Esophagus mucosa (tissue), 1 donor: ENCODE measurements around the gene PTPRG. TPM values are rescaled to one million over a fixed set of nuclear protein-coding genes. Genes with fewer than 3 reads are reported as not detected.

Source experiments
- ATAC-seq: fragments of 200-7000 bp; cut with Tn5 transposase; one replicate; pipeline ENCODE4 v1.9.1; 2020
- total RNA-seq: library from RNA; stranded (reverse); gene quantifications from one replicate; pipeline ENCODE4 v1.2.4, GENCODE V29; 2023
- donor health status: DM: yes; HTN: yes; CAD: no.

PTPRG gene
- total RNA-seq, 1 donor from 2014 or later = 9.2 TPM

DNA sequence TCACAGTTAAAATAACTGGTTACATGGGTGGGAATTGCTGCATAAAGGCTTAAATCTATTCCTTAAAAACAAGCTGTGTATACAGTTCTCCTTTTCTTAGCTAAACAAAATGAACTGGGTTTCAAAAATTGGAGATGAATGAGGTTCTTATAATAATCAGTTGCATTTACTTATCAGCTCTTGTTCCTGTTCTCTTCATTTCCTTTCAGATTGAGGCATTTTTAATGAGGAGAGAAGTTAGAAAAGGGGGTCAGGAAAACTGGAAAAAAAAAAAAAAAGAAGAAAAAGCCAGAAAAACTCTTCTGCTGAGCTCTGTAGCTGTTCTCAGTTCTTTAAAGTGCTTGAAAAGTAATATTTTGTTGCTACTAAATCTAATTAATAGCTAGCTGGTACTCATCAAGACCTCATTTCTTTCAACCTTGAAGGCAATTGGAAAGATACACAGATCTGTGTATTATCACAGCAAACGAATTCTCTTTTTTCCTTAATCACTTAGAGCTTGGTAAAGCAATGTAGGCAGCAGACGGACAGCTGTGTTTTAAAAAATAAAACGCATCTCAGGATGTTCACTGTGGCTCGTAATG is 32.2 kb downstream of the PTPRG start:
- no peak for ATAC-seq

DNA sequence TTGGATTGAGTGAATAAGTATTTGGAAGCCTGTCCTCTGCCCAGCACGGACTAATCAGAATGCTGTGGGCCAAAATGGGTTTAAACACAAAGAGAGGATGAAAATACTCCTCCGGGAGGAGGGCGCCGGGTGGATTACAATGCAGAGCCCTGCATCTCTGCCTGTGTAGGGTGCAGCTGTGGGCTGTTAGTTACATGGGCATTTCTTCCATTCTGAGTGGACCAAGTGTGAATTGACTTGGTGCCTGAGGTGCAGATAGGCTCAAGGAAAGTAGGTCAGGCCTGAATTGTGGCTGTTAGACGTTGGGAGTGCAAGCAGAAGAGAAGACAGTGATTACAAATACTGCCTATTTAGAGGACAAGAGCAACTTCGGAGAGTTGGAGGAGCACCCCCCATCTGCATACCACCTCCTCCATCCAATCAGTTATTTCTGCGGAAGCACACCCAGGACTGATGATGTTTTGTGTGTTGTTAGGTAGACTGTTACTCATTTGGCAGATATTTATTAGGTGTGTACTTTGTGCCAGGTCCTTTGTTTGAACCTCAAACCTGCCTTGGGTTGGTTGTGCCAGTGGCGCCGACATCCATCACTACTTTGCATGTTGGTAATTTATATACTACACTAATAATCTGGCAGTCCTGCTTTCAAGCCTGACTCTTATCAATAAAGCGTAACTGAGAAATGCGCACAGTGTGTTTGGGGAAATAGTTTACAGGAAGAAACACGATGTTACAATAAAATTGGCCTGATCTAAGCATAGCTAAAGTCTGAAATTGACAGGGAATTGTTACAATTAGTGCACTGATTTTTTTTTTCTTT is 33.0 kb downstream of the PTPRG start:
- ATAC-seq = no peak

DNA sequence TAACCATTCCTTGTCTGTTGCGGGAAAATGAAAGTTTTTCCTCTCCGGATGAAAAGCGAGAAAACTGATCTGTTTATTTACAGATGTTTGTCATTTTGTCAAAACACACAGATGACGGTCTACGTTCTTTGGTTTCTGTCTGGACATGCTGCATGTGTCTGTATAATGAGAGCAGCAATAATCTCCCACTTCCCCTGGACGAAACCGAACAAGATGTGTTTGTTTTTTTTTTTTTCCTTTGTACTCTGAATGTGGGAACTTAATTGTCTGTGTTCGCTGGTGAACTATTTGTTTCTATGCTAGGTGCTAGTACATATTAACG is 33.6 kb downstream of the PTPRG start:
- ATAC-seq = no peak

DNA sequence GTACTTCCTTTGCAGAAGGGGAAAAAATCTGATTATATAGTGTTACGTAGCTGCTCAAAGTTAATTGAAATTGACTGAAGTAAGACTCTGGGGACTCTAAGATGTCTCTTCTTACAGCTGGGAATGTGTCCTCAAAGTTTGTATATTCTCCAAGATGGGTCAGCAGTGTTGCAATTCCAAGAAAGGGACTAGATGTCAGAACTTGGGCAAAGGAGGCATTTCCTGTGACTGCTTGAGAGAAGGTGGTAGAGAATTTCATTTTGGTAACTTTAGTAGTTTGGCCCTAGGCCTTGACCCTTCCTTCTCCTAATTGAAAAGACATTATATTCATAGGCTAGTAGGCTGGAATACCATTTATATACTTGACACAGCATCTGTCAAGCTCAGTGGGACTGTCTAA is 33.9 kb downstream of the PTPRG start:
- no peak for ATAC-seq

DNA sequence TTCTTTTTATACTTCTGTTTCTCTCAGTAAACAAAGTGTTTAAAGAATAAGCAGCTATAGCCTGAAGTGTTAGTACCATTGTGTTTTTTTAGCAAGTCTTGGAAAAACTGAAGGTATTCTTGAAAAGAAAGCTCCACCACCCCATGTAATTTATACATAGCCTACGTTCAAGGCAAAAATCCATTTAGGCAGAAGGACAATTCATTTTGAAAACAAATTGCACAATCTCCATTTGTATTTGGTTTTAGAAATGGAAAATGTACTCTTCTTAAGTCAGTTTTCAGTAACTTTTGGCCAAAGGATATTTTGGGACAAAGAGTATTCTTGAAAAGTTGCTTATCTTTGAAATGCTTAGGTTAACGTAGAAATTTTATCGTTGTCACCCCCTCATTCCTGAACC is 34.5 kb downstream of the PTPRG start:
- no peak for ATAC-seq

DNA sequence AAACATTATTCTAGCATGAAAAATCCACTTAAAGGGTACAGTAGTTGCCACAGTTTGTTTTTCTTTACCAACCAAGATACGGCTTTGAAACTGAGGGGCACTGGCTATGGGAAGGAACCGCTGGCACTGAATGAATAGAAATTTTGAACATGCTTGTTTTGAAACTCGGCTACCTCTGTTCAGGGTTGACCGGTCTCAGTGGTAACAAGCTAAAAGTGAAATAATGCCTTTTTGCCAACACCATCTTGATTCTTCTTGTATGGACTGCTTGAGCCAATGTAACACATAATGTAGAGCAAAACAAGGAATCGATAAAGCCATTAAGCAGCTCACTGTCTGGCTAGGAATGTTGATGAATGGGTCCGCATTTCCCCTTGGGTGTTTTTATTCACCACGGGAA is 36.5 kb downstream of the PTPRG start:
- no peak for ATAC-seq

DNA sequence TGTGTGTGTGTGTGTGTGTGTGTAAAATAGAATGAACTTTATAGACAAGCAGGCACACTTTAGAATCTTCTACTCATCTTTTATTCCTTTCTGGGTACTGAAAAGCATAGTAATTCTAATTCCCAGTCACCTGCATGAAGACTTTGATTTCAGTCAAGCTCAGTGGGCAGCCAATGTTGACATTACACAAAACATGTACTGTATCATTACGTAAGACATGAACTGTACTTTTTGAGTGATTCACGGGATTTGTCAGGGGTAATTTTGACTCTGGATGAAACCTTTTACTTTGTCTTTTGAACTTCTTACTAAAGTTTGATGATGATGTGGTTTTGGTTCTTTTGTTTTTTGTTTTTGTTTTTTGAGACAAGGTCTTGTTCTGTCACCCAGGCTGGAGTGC is 38.8 kb downstream of the PTPRG start:
- ATAC-seq = no peak

DNA sequence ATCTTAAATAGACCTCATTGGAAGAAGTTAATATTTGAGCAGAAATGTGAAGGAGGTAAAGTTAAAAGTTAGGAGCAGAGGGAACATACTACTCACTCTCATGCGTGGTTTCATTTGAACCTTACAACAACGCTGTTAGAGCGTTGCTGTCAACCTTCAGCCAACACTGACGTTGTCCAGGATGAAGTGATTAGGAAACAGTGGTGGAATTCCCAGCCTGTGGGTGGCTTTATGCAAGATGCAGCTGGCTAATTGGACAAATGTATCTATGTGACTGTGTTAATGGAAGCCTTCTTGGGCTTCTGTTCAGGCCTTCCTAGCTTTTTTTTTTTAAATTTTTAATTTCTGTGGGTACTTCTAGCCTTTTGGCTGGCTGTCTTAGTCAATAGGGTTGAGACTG is 40.5 kb downstream of the PTPRG start:
- ATAC-seq = no peak

DNA sequence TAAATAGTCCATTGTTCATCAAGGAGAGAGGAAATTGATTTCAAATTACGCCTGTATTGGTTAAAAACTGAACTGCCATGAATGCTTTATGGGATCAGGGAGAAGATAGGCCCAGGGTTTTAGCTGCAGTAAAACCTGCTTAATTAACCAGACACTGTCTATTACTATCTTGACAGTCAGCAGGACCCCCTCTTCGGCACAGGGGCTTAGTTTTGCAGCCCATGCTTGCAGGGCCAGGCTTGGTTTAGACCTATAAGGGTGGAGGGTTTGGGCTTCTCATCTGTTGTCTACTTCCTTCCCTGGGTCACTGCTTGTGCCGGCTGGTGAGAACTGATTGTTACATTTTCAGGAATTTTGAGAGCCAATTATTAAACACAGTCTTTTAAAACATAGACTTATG is 41.1 kb downstream of the PTPRG start:
- ATAC-seq = no peak

DNA sequence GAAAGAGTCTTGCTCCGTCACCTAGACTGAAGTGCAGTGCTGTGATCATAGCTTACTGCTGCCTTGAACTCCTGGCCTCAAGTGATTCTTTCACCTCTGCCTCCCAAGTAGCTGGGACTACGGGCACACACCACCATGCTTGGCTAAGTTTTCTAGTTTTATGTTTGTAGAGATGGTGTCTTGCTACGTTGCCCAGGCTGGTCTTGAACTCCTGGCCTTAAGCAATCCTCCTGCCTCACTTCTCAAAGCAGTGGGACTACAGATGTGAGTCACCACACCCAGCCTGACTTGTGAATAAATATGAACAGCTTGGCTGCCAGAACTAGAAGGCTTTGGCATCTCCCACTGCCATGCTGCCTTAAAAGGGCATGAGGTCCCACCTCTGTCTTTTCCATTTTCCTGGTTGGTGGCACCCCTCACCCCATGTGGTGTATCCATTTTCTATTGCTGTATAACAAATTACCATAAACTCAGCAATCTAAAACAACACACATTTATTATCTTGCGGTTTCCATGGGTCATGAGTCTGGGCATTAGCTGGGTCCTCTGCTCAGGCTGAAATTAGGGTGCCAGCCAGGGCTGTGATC is 44.3 kb downstream of the PTPRG start:
- no peak for ATAC-seq

DNA sequence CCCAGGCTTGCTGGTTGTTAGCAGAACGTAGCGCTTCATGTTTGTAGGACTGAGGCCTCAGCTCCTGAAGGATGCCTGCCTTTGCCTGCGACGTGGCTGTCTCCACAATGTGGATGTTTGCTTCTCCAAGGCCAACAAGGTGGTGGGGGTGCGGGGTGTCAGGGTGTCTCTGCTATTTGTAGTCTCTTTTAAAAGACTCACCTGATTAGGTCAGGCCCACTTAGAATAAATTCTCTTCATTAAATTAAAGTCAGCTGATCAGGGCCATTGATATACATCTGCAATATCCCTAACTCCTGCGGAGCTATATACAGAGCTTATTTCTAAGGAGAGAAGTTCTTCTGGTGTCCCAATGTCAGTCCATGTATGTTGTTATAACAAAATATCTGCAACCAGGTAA is 44.8 kb downstream of the PTPRG start:
- no peak for ATAC-seq

DNA sequence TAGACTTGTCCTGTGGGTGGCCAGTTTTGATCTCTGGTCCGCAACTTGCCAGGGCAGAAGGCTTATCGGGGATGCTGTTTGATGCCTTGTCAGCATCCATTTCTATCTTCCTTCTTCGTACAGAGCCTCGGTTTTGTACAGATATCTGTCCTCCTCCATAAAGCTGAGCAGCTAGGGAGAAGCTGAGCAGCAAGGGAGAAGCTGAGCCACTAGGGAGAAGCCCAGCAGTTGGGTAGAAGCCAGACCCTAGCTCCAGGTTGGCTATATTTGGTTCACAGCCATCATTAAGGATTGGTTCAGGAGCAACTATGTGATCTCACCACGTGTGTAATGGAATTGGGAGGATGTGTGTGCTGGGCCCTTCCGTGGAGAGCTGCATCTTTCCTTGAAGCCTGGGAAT is 46.7 kb downstream of the PTPRG start:
- ATAC-seq = no peak

DNA sequence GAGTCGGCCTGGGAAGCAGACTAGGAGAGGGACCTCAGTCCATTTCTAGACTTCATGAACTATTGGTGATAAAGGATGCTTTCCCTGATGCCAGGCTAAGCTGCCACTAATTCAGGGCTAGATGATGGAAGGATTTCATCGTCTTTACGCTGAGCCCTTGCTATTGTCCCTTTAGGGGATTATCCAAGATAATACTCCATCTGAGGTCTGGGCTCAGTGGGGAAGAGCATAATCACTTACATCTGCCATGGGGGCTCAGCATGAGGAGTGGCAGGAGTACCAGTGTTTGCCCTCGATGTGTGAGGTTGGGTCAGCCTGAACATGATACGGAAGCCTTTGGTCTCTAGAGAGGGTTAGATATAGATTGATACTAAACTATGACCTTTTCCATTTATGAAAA is 47.3 kb downstream of the PTPRG start:
- no peak for ATAC-seq

DNA sequence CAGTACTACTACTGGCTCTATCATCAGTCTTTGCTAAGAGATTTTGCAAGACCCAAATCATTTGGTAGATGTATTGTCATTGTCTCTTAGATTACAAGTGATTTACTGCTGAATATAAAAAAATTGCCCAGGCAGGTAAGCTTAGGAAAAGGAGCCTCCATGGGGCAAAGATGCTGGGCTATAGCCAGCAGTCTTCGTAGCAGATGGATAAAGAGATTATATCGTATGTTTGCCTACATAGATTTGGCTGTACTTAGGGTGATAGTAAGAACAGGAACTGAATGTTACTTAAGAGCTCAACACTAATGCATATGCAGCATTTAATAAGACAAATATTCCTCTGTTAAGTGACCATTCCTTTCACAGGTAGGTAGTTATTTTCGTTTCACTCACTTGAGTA is 48.9 kb downstream of the PTPRG start:
- no peak for ATAC-seq

DNA sequence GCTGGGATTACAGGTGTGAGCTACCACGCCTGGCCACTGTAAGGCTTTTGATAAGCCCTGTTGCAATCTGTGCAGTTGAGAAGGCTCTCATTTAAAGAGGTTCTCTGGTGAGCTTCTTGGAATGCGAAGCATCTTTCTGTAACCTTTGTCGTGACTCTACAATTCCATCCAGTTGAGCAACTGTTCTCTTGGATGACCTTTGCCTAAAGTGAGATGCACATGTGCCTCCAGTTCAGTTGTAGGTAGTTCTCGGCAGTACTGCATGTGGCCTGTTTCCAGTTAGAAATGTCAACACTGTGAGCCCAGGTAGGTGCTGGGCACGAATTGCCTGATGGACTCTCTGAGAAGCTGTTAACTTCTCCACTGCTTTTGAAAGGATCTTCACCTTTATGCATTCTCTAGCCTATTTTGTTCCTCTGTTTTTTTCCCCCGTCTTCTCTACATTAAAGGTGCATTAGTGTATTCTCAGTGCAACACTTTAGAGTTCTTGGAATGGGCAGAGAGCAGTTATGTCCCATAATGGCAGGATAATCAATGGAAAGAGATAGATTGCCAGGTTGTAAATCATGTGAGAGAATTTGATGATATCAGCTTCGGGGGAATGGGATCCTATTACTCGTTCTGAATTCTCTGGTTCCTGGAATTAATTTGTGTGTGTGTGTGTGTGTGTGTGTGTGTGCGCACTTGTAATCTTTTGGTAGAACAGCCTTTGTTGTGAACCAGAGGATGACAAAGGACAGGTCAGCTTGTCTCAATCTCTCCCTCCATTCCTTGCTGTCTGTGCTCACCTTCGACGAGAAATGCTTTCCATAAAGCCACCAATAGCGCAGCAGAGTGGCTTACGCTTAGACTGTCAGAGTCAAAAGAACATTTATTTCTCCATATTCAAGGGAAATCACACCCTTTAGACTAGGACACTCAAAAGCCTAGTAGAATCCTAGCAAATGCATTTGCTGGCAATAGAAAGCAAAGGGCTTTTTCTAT is 51.1 kb downstream of the PTPRG start:
- ATAC-seq = no peak

DNA sequence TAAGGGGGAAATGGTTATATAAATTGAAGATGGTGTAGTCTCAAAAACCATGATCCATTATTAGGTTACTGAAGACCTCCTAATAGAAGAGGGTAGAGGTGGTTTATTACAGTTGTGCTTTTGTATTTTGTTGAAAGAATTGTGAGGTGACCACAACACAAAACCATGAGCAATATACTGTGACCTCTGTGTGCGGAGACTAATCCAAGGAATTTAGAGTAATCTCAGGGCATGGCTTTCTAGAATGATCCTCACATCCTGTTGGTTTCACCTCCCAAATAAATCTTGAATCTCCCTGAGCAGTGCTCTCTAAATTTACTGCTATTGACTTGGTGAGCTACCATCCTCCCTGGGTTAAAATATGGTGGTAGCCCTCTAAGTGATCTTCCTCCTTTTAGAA is 52.3 kb downstream of the PTPRG start:
- ATAC-seq = no peak

DNA sequence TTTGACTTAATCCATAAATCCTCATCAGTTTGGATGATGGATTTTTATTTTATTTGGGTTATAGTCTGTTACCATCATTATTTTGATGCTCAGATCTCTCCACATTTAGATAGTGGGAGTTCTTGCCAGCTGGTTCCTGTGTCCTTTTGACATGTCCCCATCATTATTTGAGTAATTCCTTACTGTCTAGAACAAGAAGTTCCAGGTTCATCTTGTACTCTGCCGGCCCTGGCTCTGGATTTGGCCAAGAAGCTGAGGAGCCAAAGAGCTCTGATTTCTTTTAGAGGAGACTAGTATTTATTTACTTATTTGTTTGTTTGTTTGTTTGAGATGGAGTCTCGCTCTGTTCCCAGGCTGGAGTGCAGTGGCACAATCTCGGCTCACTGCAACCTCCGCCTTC is 54.3 kb downstream of the PTPRG start:
- no peak for ATAC-seq

DNA sequence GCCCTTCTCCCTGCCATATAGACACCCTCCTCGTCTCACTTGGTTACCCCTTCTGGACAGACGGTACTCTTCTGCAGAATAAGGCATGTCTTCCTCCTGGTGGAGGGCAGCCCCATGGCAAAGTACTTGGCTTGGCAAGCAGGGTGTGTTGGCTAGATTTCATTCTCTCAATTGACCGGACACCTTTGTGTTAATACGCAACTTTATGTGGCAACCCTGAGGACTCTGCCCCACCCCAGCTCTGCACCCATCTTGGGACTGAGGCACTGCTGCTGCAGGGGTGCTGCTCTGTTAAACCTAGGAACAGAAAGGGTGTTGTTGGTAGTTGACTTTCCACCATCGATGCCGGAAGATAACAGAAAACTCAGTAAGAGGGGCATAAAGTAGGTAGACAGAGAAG is 55.2 kb downstream of the PTPRG start:
- ATAC-seq = no peak

DNA sequence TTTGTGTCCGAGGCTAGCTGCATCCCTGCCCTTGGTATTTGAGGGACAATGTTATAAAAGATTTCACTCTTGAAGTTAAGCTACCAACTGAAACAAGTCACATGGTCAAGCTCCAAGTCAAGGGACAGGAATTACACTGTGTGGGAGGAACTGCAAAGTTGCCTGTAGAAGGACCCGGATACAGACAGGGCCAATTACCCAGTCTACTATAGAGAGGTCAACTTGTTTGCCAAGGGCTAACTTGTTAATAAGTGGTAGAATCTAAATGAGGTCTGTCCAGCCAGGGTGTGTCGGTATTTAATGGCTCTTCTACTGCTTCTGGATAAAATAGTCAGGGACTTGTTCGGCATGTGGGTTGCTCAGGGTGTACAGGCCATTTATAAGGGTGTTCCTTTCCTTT is 55.7 kb downstream of the PTPRG start:
- ATAC-seq = no peak

DNA sequence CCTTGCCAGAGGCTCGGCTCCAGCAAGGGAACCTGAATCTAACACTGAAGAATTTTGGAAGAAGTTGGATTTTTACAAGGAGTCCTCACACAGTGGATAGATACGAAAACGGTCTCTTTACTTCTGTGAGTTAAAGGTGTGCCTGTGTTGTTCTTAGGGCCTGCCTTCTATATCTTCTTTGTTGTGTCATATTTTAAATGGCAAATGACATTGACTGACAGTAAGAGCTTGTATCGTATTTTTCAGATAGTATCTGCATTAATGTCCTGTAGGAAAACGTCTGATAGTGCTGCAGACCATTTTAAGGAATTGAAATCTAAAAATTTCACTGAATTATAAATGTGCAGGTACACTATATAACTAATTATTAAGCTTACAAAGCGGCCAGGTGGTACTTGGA is 56.3 kb downstream of the PTPRG start:
- no peak for ATAC-seq

DNA sequence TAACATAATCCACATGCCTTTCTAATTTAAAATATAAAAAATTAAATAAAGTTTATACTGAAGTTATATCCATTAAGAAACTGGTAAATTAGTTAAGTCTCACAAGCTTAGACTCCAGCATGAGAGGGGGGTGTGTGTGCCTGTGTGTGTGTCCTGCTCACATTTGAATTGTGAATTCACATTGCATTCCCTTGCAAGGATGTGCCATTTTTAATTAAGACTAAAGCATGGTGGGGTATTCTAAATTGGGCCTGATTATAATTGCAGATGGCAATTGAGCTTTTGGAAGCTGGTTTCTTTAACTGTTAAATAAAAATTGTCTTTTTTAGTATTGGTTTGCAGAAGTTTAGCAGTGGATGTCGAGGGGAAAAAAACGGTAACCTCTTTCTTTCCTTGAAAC is 56.9 kb downstream of the PTPRG start:
- ATAC-seq = no peak

DNA sequence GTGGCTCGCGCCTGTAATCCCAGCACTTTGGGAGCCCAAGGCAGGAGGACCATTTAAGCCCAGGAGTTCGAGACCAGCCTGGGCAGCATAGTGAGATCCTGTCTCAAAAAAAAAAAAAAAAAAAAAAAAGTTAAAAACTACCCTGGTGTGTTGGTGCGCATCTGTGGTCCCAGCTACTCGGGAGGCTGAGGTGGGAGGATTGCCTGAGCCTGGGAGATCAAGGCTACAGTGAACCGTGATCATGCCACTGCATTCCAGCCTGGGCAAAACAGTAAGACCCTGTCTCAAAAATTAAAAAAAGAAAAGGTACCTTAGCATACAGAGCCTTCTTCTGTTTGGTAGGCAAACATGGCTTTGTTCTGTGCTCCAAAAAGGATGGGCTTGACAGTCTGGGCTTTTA is 57.5 kb downstream of the PTPRG start:
- ATAC-seq = no peak

DNA sequence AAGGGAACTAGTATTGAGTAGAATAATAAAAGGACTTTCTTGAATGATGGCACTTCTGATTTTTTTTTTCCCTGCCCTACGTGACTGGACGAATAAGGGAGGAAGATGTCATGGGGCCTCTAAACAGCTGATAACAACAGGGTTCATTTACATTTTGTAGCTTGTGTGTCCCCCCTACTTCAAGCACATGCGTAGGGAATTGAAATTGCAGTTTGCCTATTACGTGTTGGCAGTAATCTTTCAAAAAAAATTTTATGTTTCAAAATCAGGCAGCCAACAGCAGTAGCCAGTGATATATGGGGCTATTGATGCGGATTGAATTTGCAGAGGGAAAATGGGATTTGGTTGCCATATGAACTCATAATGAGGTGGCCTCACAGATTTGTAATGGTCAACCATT is 58.7 kb downstream of the PTPRG start:
- no peak for ATAC-seq
